T-helper 9 cell (primary cell): ENCODE measurements around the gene RTN3.
"Not testable (repeated sequence)": the region's sequence is repeated elsewhere in the genome, so short reads cannot be mapped to it uniquely, and the experiment has no call there.

Experiments used
- DNase-seq: peaks from one replicate; pipeline ENCODE4 v3.0.0-alpha.2; 2020

Gene RTN3

DNA sequence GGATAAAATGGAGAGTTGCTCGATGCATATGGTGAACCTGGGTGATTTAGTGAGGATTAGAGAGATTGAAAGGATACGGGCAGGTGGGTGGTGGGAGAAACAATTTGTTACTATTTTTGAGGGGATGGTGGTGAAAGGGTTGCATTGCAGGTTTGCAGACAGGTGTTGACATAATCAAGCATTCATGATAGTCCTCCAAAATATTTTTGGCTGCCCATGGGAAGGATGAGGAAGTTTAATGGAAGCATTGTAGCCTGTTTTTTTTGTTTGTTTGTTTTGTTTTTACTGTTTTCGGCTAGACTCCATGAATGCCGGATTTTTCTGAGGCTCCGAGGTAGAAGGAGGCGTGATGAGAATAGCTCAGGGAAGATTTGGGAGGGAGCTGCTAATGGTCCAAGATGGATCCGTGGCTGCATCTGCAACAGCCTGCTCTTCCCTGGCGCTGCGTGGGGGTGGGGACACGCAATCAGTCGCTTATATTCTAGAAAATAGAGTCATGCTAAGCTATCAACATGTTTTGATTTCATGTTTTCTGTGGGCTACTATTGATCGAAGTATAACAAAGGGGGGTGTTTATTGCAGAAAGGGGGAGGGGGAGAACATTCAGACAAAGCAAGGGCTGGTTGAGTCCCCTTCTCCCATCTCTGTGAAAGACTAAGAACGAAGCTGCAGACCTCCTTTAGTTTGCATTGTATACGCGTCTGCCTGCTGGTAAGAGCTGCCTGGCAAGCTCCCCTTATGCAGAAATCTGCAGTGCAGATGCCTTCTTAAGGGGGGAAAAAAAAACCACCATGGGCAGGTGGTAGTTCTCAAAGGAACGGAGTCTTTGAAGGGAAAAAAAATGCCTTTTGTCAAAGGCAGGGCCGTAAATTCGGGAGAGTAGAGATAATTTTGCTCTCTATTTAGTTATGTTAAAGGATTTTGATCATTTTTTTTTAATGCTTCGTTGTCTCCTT lies 1.0 kb downstream of the RTN3 start:
- no peak for DNase-seq

DNA sequence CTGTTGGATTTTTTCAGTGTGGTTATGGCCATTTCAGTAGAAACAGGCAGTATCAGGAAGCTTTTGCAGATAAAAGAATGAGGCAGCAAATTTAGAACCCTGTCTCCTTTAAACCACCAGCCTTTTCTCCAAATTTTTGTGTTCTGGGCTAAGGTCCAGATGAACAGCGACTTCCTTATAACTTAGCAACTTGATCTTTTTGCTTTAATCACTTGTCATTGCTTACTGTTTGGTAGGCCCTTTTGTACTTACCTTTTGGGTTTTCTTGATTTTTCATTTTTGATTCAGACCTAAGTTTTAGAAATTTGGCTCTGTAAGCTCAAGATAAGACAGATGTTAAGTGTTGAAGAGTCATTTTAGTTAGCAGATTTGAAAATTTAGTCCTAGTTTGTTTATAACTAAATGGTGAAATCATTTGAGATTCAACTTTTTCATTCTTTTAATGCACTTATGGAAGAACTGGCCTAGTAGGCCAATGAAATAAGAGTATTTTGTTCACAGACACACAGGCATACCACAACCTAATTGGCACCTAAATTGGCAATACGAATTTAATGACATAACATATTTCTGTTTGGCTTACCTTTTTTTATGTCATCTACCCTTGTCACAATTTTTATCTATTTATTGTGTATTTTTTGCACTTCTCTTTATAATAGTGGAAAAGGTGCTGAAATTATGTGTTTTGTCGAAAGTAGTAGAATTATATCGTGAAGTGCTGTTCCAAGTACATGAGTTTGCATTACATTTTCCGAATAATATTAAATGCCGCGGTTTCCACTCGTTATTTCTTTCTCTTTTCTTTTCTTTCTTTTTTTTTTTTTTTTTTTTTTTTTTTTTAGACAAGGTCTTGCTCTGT lies 2.1 kb downstream of the RTN3 start:
- no peak for DNase-seq

DNA sequence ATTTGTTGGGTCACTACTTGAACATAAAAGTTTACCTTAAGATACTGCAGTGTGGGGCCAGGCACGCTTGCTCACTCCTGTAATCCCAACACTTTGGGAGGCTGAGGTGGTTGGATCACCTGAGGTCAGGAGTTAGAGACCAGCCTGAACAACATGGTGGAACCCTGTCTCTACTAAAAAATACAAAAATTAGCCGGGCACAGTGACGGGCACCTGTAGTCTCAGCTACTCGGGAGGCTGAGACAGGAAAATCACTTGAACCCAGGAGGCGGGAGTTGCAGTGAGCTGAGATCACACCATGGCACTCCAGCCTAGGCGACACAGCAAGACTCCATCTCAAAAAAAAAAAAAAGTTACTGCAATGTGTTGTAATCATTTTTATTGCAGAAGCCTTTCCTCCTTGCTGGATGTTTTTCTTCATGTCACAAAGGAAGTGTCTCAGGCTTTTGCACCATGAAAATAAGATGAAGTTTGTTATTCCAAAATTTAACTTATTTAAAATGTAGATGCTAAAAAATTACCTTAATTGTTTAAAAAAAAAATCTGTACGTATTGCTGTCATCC lies 3.9 kb downstream of the RTN3 start:
- not testable (repeated sequence) for DNase-seq

DNA sequence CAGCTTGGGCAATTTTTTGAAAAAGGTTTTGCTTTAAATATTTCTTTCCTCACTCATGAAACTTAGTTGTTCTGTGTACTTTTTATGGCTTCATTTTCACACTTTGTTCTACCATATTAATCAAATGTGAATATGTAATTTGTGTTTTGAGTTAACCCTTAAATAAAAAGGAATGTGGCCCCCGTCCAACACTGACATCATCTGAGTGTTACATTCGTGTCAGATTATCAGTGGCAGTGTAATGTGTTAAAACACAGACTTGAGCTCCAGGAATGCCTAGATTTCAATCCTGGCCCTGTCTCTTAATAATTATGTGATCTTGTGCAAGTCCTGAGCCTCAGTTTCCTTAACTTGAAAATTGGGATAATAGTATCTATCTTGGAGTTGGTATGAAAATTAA lies 5.6 kb downstream of the RTN3 start:
- DNase-seq = no peak

DNA sequence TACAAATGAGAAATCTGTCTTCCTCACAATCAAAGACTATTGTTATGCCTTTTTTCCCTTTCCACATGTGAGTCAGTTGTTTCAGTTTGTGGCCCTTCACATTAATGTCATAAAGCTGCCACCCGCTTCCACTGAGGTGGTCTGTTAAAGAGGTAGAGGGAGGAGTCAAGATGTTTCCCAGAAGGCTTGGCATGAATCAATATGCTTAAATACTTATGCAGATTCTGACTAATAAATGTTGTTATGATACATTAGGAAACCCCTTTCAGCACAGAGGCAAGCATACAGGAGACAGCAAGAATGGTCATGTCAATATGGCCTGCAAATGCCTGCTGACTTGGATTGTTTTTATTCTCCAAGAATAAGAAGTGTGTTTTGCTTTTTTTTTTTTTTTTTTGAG lies 6.5 kb downstream of the RTN3 start:
- no peak for DNase-seq

DNA sequence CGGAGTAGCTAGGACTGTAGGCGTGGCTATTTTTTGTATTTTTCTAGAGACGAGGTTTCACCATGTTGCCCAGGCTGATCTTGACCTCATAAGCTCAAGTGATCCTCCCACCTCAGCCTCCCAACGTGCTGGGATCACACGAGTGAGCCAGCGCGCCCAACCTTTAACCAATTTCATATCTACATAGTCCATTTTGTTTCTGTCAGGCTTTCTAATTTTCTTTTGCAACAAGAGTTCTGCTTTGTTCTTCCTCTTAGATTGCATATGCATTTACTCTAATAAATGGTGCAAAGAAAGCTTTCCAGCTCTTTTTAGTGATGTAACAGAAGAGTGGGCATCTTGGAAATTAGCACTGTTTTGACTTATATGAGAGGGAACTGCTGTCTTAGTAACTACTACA lies 13.3 kb downstream of the RTN3 start:
- DNase-seq = no peak

DNA sequence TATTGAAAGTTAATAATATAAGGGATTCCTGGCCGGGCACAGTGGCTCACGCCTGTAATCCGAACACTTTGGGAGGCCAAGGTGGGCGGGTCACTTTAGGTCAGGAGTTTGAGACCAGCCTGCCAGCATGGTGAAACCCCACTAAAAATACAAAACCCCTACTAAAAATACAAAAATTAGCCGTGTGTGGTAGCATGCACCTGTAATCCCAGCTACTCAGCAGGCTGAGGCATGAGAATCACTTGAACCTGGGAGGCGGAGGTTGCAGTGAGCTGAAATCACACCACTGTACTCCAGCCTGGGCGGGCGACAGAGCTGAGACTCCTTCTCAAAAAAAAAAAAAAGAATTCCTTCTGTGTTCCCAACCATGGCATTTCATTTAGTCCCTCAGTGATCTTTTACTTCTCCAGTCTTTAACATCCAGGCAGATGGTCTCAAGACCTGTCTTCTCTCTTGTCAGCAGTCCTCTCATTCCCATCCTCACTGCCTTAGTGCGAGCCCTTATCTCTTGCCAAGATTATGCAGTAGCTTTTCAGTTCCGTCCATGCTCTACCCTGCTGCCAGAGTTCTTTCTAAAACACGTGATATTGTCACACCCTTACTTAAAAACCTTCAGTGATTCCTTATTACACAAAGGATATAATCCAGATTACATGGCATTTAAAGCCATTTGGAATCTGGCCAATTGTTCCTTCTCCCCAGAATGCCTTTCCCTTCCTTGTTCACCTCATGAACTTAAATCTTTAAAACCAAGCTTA lies 17.9 kb downstream of the RTN3 start:
- no peak for DNase-seq

DNA sequence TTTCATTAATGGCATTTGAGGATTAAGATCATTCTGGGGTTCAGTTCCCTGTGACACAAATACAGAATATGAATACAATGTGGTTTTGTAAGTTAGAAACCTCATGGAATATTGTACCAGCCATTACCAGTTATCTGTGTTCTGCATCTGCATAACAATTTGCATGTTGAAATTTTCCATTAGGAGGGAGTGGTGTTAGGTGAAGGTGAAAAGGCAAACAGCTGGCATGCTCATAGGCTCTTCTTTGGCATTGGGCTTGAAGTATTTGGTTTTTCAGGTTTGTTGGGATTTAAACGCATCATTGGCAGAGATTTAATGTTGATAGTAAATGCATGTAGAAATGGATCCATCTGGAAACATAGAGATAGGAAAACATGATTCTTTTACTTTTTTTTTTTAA lies 18.6 kb downstream of the RTN3 start:
- DNase-seq = no peak

DNA sequence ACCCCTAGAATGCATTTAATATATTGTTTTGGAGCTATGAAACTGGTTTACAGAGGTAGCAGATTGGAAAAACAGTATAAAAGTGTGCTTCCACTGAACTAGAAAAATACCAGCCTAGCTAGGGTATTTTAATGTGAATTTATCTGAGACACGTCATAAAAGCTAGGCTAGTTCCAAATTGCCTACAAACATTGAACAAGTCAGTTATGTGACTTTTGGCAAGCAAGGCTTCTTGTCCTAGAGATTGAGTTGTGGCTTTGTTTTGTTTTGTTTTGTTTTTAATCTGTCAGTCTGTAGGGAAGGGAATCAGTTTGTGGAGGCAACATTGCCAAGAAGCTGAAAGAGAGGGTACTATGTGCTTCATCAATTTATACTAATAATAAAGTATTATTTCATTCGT lies 24.2 kb downstream of the RTN3 start:
- DNase-seq = no peak

DNA sequence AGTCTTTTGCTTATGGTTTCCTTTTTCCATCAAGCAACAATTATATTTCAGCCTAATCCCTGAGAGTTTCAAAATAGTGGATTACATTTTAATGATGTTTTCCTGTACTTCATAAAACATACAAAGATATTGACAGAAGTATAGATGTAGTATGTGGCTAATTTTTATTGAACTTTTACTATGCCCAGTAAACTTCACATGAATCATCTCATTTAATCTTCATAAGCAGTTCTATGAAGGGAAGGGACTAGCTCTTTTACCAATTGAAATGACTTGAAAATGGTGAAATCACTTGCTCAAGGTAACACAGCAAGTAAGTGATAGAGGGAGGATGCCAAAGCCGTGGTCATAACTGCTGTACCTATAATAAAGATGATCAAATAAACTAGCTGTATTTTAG lies 27.5 kb downstream of the RTN3 start:
- DNase-seq = no peak

DNA sequence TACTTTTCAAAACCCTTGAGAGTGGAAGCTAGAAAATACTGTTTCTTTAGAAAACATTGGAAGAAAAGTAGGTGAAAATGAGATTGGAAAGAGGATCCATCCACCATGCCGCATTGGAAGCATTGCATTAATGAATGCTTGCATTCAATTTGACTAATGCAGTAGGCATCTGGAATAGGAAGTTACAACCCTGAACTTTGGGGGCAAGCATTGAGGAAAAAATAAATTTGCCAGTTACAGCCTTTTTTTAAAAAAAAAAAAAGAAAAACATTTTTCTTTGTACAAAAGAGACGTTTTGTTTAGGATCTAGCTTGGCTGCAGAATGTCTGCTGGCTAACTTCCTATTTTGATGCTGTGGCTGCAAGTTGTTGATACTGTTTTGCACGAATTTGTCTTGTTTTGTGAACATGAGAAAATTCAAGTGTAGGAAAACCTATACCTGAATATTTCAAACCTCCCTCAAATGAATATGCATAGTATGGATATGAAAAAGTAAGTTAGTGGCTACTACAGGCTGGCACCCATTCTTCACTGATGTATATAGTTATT lies 28.1 kb downstream of the RTN3 start:
- DNase-seq = no peak

DNA sequence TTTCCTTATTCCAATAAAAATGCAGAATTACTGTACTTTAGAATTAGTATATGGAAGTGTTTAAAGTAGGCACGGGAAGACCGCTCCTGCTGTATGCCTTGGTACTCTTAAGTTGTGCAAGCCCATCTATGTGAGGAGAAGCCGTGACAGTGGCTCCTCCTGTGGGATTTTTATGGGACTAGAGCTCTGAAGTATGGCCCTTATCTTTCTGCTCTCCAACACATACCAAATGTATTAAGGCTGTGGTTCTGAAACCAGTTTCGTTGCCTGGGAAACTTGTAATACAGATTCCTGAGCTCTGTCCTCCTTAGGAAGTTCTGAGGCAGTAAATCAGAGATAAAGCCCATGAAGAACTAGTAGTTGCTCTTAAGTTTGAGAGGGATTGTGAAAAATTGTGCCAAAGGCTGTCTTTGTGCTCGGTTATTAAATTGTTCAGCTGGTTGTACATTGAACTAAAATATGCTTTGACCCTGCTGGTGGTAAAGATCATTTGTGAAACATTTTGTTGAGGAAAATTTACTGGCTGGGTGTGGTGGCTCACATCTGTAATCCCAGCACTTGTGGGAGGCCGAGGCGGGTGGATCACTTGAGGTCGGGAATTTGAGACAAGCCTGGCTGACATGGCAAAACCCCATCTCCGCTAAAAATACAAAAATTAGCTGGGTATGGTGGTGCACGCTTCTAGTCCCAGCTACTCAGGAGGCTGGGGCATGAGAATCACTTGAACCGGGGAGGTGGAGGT lies 29.3 kb downstream of the RTN3 start:
- no peak for DNase-seq

DNA sequence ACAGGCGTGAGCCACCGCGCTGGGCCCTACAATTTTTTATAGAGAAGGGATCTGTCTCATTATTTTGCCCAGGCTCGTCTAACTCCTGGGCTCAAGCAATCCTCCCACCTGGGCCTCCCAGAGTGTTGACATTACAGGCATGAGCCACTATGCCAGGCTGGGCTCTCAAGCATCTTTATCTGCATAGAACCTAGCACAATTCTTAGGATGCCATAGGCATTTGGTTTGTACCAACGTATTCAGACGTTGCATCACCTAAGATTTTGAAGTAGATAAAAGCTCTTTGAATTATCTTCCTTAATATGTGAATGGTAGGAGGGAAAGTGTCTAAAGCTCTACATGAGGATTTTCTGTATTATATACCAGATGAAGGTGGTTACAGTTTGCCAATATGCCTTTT lies 30.5 kb downstream of the RTN3 start:
- DNase-seq = no peak

DNA sequence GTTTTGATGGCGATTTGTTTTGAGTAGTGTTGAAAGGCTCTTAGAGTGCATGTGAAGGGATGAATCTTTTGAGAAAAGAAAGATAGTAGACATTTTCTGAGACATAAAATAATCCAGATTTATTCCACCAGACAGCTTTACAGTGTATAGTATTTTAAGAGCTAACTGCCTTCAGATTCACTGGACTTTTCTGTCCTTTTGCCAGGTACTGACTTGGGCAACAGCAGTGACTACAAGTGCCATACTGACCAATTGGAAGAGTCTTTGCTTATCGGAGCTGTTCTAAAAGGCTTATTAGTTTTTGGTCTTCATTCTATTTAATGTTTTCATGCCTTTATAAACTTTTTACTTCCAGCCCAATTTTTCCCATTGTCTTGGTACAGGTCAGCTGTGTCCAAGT lies 32.5 kb downstream of the RTN3 start:
- DNase-seq = no peak

DNA sequence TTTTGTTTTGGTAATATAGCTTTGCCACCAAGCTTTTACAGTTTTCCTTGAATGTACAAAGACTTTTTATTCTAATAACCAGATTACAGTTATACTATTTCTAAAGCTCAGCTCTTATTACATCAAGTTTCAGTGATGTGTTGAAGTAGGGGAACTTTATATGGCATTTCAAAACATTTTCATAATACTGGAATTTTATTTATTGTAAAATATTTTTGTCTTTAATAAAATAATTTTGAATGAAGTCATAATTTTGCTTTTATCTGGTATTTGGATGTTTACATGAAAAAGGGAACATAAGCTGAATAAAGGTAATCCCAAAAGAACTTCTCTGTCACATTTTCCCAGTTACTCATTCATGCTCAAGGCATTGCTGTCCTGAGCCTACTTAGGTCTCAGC lies 34.7 kb downstream of the RTN3 start:
- DNase-seq = no peak

DNA sequence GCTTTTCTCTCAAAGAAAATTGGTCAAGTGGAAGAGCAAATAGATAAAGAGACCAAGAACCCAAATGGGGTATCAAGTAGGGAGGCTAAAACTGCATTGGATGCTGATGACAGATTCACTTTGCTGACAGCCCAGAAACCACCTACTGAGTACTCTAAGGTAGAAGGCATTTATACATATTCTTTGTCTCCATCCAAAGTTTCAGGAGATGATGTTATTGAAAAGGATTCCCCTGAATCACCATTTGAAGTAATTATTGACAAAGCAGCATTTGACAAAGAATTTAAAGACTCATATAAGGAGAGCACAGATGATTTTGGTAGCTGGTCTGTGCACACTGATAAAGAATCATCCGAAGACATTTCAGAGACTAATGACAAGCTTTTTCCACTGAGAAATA lies 37.7 kb downstream of the RTN3 start:
- DNase-seq = no peak

DNA sequence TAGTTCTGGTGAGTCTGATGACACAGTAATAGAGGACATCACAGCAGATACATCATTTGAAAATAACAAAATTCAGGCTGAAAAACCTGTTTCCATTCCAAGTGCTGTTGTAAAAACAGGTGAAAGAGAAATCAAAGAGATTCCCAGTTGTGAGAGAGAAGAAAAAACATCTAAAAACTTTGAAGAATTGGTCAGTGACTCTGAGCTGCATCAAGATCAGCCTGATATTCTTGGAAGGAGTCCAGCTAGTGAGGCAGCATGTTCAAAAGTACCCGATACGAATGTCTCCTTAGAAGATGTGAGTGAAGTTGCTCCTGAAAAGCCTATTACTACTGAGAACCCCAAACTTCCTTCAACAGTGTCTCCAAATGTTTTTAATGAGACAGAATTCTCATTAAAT lies 38.7 kb downstream of the RTN3 start:
- DNase-seq = no peak

DNA sequence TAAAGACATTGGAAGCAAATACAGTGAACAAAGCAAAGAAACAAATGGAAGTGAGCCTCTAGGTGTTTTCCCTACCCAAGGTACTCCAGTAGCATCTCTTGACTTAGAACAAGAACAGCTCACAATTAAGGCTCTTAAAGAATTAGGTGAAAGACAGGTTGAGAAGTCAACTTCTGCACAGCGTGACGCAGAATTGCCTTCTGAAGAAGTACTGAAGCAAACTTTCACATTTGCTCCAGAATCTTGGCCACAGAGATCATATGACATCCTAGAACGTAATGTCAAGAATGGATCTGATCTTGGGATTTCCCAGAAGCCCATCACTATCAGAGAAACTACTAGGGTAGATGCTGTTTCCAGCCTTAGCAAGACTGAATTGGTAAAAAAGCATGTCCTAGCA lies 39.3 kb downstream of the RTN3 start:
- DNase-seq = no peak

DNA sequence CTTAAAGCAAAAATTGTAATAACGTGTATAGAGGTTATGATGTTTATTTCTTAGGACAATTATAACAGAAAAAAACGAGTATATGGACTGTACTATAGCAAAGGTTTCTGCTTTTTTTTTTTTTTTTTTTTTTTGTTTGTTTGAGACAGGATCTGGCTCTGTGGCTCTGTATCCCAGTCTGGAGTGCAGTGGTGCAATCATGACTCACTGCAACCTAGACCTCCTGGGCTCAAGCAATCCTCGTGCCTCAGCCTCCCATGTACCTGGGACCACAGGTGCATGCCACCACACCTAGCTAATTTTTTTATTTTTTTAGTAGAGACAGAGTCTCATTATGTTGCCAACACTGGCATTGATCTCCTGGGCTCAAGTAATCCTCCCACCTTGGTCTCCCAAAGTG lies 48.0 kb downstream of the RTN3 start:
- no peak for DNase-seq

DNA sequence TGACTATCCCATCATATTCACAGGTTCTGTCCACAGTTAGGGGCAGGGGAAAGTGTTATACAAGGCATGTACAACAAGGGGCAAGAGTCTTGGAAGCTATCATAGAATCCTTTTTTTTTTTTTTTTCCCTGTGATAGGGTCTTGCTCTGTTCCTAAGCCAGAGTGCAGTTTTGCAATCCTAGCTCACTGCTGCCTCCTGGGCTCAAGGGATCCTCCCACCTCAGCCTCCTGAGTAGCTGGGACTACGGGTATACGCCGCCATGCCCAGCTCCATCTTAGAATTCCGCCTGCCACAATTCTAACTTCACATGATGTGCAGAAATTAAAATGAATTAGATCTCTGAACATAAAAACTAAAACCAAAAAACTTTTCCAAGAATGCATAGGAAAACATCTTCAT lies 55.6 kb downstream of the RTN3 start:
- no peak for DNase-seq

DNA sequence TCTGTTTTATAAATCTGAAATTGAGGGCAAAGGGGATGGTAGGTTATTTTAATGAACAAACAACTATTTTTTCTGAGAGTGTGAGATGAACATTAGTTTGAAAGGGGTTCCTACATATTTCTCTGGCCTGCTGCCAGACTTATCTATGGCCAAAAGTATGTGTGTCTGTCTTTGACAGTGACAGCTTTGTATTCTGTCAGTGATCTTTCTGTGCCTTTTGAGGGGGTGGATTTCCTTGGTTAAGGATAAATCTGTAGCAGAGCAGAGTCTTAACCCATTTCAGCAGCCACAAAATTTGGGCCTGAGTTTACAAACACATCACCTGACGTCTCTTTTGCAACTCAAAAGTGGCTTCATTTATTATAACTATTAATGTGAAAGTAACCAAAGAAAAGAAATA lies 56.4 kb downstream of the RTN3 start:
- DNase-seq = no peak
